Calu3 (cell line): Measurements from ENCODE around the gene TAF11L4. TPM values are rescaled to one million over a fixed set of nuclear protein-coding genes. Genes with fewer than 3 reads are reported as not detected.
"Not testable (repeated sequence)": the region's sequence is repeated elsewhere in the genome, so short reads cannot be mapped to it uniquely, and the experiment has no call there.

ENCODE experiments used
- BruUV-seq: library from RNA; stranded (reverse); fragments of 400-500 nt; replicated peaks from 2 replicates; lab custom pipeline; 2021; lab: Mats Ljungman, UMichigan
- CTCF ChIA-PET: fragments of 300-600 bp; sonication (Branson Sonifier 250); formaldehyde crosslinking; loops from one replicate; lab custom pipeline; 2022; ENCODE audit warnings: antibody characterized with exemption; lab: Charles Lee
- DNase-seq: peaks from one replicate; pipeline ENCODE4 v3.0.0; 2022
- H3K27ac Mint-ChIP-seq: one replicate; pipeline ENCODE4 v1.8.0; 2022; ENCODE audit warnings: mixed read lengths; ENCODE audit not compliant: unreplicated experiment
- H3K27me3 Mint-ChIP-seq: one replicate; pipeline ENCODE4 v1.8.0; 2022; ENCODE audit warnings: mixed read lengths; ENCODE audit not compliant: unreplicated experiment
- H3K36me3 Mint-ChIP-seq: one replicate; pipeline ENCODE4 v1.8.0; 2022; ENCODE audit warnings: mild to moderate bottlenecking, moderate library complexity, mixed read lengths; ENCODE audit not compliant: insufficient read depth, unreplicated experiment
- H3K4me1 Mint-ChIP-seq: one replicate; pipeline ENCODE4 v1.8.0; 2022; ENCODE audit warnings: mild to moderate bottlenecking, low read depth, mixed read lengths; ENCODE audit not compliant: unreplicated experiment
- H3K4me3 Mint-ChIP-seq: one replicate; pipeline ENCODE4 v1.8.0; 2022; ENCODE audit warnings: mild to moderate bottlenecking, low read depth, moderate library complexity, mixed read lengths; ENCODE audit not compliant: unreplicated experiment
- H3K9me3 Mint-ChIP-seq: one replicate; pipeline ENCODE4 v1.8.0; 2022; ENCODE audit warnings: low read depth, mixed read lengths; ENCODE audit not compliant: unreplicated experiment
- CTCF ChIP-seq: fragments of 200-600 bp; IDR thresholded peaks from one replicate; pipeline ENCODE4 v1.8.0; 2022; ENCODE audit warnings: antibody characterized with exemption; ENCODE audit not compliant: unreplicated experiment
- intact Hi-C: fragments of 100-400 bp; cut with micrococcal nuclease; formaldehyde crosslinking; loops from one replicate; pipeline ENCODE4 v1.10.0; 2022; ENCODE audit not compliant: unreplicated experiment
- total RNA-seq: library from RNA; stranded (reverse); gene quantifications from 2 replicates; pipeline ENCODE4 v1.2.3, GENCODE V29; 2022

TAF11L4 gene
- total RNA-seq, 1 experiment from 2014 or later, result not detected

GRCh38 chr5:17482790-17483189 lies 38.8 kb upstream of the TAF11L4 start:
- H3K36me3 Mint-ChIP-seq, result no peaks in the 10 kb centered on the region
- CTCF ChIA-PET, result no interaction called here
- TF ChIP-seq CTCF, result no peak
- H3K9me3 Mint-ChIP-seq, result no peaks in the 10 kb centered on the region
- intact Hi-C loops, result no loop called here
- no peaks in the 10 kb centered on the region for H3K4me1 Mint-ChIP-seq
- H3K4me3 Mint-ChIP-seq, result no peak overlapping the region
- H3K27me3 Mint-ChIP-seq, result peaks cover 30% of the 10 kb centered on the region
- BruUV-seq, result no TSS peak
- no peak for DNase-seq
- no peak overlapping the region for H3K27ac Mint-ChIP-seq

GRCh38 chr5:17486464-17487173 lies 35.0 kb upstream of the TAF11L4 start:
- DNase-seq, H3K4me3 Mint-ChIP-seq, CTCF ChIA-PET, H3K4me1 Mint-ChIP-seq, H3K27ac Mint-ChIP-seq, H3K9me3 Mint-ChIP-seq, intact Hi-C loops, BruUV-seq, H3K36me3 Mint-ChIP-seq: not testable (repeated sequence)
- peaks cover 19% of the 10 kb centered on the region for H3K27me3 Mint-ChIP-seq

GRCh38 chr5:17487174-17487512 lies 34.5 kb upstream of the TAF11L4 start:
- no peak for TF ChIP-seq CTCF
- CTCF ChIA-PET, result no interaction called here
- DNase-seq, result no peak
- intact Hi-C loops, result no loop called here
- Mint-ChIP-seq H3K27me3 (peaks cover 14% of the 10 kb centered on the region), H3K4me1 (no peaks in the 10 kb centered on the region), H3K4me3 (no peak overlapping the region), H3K36me3 (no peaks in the 10 kb centered on the region), H3K27ac (no peak overlapping the region), H3K9me3 (no peaks in the 10 kb centered on the region)
- BruUV-seq, result no TSS peak

GRCh38 chr5:17491257-17491656 lies 30.3 kb upstream of the TAF11L4 start:
- H3K9me3 Mint-ChIP-seq, intact Hi-C loops, H3K4me3 Mint-ChIP-seq, H3K27me3 Mint-ChIP-seq, DNase-seq, H3K4me1 Mint-ChIP-seq, CTCF ChIA-PET, H3K27ac Mint-ChIP-seq, BruUV-seq, H3K36me3 Mint-ChIP-seq: not testable (repeated sequence)

GRCh38 chr5:17492770-17493169 lies 28.8 kb upstream of the TAF11L4 start:
- CTCF ChIA-PET, result no interaction called here
- Mint-ChIP-seq H3K27me3 (no peaks in the 10 kb centered on the region), H3K36me3 (no peaks in the 10 kb centered on the region), H3K27ac (no peak overlapping the region), H3K4me1 (no peaks in the 10 kb centered on the region), H3K9me3 (no peaks in the 10 kb centered on the region), H3K4me3 (no peak overlapping the region)
- intact Hi-C loops, result no loop called here
- no TSS peak for BruUV-seq
- DNase-seq, result no peak
- no peak for TF ChIP-seq CTCF
